GM19438 (cell line): Measurements from ENCODE around the gene NPBWR2.
A peak's percentile ranks its signal among the peaks of the same experiment; 100 is the strongest.

Experiments used
- ATAC-seq: cut with Tn5 transposase; IDR thresholded peaks from one replicate; pipeline ENCODE4 v1.9.1; 2021; ENCODE audit warnings: low read depth; ENCODE audit not compliant: unreplicated experiment

Gene NPBWR2

GRCh38 chr20:64076061-64076997, 31.0 kb downstream of the NPBWR2 start:
- no peak for ATAC-seq

GRCh38 chr20:64075556-64075955, 31.8 kb downstream of the NPBWR2 start:
- ATAC-seq, result no peak

DNA sequence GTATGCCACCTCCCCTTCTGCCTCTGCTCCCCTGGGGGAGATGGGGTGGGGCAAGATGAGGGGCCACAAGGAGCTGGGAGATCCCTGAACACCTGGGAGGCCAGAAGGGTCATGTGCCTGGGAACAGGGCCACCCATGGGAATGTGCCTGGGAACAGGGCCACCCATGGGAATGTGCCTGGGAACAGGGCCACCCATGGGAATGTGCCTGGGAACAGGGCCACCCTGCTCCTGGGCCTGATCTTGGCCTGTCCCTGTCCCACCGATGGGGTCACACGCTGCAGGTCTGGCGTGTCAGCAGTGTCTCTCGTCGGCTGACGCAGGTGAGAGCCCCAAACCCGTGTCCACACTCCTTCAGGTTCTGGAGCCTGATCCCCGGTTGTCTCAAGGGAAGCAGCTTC, 32.4 kb downstream of the NPBWR2 start:
- ATAC-seq, result no peak

- ATAC-seq, result no peak
Measured at GRCh38 chr20:64074184-64074789, 33.1 kb downstream of the NPBWR2 start.

- ATAC-seq, result no peak
Measured at GRCh38 chr20:64073476-64074183, 33.7 kb downstream of the NPBWR2 start.

- ATAC-seq, result no peak
Measured at GRCh38 chr20:64072498-64073063, 34.8 kb downstream of the NPBWR2 start.

DNA sequence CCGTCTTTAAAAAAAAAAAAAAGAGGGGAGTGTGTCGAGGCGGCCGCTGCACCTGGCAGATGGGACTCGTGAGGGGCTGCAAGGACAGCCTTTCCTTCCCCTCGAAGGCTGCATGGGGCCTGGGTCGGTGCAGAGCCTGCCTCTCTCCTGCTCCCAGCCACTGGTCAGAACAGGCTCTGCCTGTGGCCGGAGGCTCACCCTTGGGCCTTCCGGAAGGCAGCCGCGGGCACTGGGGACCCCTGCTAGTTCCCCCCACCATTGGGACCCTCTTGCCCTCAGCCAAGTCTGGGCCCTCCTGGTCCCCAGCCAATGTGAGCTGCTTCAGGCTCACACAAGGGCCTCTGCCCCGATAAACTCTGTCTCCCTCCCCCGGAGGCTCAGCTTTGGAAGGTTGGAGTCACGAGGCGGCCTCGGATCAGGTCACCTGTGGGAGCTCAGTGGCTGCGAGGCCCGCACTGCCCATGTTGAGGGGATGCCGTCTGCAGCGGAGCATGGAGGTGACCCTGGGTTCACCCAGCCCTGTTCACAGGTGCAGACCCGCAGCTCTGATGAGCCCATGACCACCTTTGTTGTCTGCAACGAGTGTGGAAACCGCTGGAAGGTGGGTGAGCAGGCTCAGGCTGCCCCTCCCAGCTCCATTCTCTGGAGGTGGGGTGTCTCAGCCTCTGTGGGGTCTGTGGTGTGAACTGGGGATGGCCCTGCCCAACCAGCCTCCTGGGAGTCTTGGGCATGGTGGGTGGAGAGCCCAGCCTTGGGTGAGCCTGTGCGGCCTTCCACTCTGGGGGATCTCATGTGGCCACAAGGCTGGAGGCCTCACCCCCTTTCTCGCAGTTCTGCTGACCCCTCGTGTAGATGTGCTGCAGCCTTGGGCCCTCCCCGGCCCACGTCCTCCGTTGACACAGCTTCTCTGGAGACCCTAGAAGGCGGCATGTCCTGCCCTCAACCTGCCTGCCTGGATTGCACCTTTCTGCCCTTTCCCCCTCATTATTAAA, 35.7 kb downstream of the NPBWR2 start:
- ATAC-seq, result no peak

DNA sequence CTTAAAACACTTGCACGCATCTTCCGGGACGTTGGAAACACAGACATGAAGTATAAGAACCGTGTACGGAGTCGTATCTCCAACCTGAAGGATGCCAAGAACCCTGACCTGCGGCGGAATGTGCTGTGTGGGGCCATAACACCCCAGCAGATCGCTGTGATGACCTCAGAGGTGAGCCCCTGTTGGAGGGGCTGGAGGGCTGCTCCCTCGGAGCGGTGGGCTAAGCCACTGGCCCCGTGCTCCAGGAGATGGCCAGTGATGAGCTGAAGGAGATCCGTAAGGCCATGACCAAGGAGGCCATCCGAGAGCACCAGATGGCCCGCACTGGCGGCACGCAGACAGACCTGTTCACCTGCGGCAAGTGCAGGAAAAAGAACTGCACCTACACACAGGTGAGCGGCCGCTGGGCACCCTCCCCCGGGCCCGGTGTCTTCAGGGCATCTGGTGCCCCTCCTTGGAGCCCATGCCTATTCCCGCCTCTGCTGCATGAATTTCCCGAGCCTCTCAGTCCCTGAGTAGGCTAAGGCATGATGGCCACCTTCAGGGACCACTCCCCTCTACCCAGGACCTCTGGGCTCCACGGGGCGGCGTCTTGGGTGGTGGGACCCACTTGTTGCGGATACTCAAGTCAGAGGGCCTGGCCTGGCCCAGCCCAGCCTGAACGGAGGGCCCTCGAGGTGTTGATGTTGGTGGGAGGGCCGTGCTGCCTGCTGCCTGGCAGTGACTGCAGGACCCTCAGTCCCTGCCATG, 36.9 kb downstream of the NPBWR2 start:
- no peak for ATAC-seq

GRCh38 chr20:64069614-64070243, 37.6 kb downstream of the NPBWR2 start:
- no peak for ATAC-seq

- ATAC-seq, result no peak
Measured at GRCh38 chr20:64069209-64069613, 38.2 kb downstream of the NPBWR2 start.

DNA sequence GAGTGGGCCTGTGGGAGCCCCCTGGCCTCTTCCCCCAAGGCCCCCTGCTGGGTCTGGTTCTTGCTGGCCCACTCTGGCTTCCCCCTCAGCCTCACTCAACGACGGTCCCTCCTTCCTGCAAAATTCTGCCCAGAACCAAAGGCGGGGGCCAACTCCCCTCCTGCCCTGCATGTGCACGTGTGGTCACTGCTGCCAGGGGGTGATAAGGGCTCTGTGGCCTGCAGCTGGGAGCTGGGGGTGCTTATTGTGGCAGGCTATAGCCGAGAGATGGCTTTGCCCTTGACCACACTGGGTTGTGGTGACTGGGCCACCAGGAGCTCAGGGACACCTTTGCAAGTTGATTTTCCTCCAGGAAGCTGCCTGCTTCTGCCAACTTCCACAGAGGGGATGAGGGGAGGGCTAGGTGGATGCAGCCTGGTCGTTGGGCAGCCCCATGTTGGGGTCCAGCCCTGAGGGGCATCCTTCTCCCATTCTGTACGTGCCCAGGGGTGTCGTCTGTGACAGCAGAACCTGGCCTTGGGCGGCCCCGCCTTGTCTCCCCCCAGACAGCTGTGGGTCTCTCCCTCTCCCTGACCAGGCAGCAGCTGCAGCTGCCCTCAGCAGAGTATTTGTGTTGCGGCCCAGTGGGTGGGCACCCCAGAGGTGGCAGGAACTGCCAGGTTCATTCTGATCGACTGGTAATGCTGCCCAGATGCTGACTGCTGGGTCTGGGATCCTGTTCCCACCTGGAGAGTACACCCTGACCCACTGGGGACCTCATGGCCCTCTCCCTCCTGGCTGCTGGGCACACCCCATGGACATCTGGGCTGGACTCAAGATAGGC, 38.8 kb downstream of the NPBWR2 start:
- ATAC-seq, result no peak

- no peak for ATAC-seq
Measured at GRCh38 chr20:64067733-64068307, 39.5 kb downstream of the NPBWR2 start.

- no peak for ATAC-seq
Measured at GRCh38 chr20:64067005-64067632, 40.2 kb downstream of the NPBWR2 start.

GRCh38 chr20:64065974-64066343, 41.4 kb downstream of the NPBWR2 start:
- peak; percentile 47 for ATAC-seq

GRCh38 chr20:64065062-64065973, 42.0 kb downstream of the NPBWR2 start:
- ATAC-seq, result no peak

DNA sequence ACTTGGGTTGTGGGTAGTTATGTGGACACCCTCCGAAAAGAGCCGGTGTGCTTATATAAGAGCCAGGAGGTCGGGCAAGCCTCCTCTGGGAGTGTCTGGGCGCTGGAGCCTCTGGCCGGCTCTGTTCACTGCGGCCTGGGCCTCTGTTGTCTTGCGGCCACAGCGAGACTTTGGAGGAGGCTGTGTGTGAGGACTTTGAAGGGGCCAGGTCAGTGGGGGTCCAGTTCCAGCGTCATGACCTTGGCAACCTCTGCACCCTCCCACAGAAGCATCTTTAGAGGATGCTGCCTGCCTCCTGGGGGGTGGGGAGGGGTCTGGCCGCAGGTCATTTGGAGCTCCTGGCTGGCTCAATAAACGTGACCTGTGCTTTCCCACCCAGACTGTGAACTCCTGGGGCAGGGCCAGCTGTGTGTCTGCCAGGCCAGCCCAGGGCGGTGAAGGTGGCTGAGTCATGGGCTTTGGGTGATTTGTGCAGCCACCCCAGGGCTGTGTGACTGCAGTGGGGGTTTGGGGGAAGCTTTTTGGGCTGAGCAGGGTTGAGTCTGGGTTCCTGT, 43.1 kb downstream of the NPBWR2 start:
- ATAC-seq, result no peak
